SK-N-SH treated with all-trans-retinoic acid at 6 μM for 48 hours (cell line): ENCODE results near the gene KRT84.

ENCODE experiments used
- ATAC-seq: fragments of 200-7000 bp; cut with Tn5 transposase; 3 replicates; pipeline ENCODE4 v1.9.1; 2020; ENCODE audit warnings: mild to moderate bottlenecking, moderate library complexity
- BACH2 ChIP-seq: fragments of 250-450 bp; sonication (Bioruptor Pico); IDR thresholded peaks from 2 replicates; pipeline ENCODE4 v1.9.0; 2021; ENCODE audit warnings: mild to moderate bottlenecking, borderline replicate concordance
- CREB5 ChIP-seq: fragments of 250-450 bp; sonication (Bioruptor Pico); IDR thresholded peaks from 2 replicates; pipeline ENCODE4 v1.5.1; 2020; ENCODE audit warnings: low read depth, mild to moderate bottlenecking, moderate library complexity
- CSDC2 ChIP-seq: fragments of 250-450 bp; sonication (Bioruptor Pico); IDR thresholded peaks from 2 replicates; pipeline ENCODE4 v1.5.0; 2020; ENCODE audit warnings: mild to moderate bottlenecking, moderate library complexity
- CSRNP3 ChIP-seq: fragments of 250-450 bp; sonication (Bioruptor Pico); IDR thresholded peaks from 2 replicates; pipeline ENCODE4 v1.5.1; 2021; ENCODE audit warnings: mild to moderate bottlenecking, moderate library complexity
- ESRRG ChIP-seq: fragments of 250-450 bp; sonication (Bioruptor Pico); IDR thresholded peaks from 2 replicates; pipeline ENCODE4 v1.6.1; 2021; ENCODE audit warnings: mild to moderate bottlenecking
- GLIS3 ChIP-seq: fragments of 250-450 bp; sonication (Bioruptor Pico); IDR thresholded peaks from 2 replicates; pipeline ENCODE4 v1.5.0; 2020; ENCODE audit warnings: mild to moderate bottlenecking, moderate library complexity
- ISL1 ChIP-seq: fragments of 250-450 bp; sonication (Bioruptor Pico); IDR thresholded peaks from 2 replicates; pipeline ENCODE4 v2.1.2; 2022; ENCODE audit warnings: mild to moderate bottlenecking, moderate library complexity
- OSR1 ChIP-seq: fragments of 250-450 bp; sonication (Bioruptor Pico); IDR thresholded peaks from 2 replicates; pipeline ENCODE4 v1.8.0; 2022; ENCODE audit warnings: moderate library complexity, mild to moderate bottlenecking, inconsistent platforms
- PATZ1 ChIP-seq: fragments of 250-450 bp; sonication (Bioruptor Pico); IDR thresholded peaks from 2 replicates; pipeline ENCODE4 v1.8.0; 2020; ENCODE audit warnings: mild to moderate bottlenecking, moderate library complexity, borderline replicate concordance
- PPARA ChIP-seq: fragments of 250-450 bp; sonication (Bioruptor Pico); IDR thresholded peaks from 2 replicates; pipeline ENCODE4 v1.5.0; 2020; ENCODE audit warnings: mild to moderate bottlenecking, borderline replicate concordance
- RARB ChIP-seq: fragments of 250-450 bp; sonication (Bioruptor Pico); IDR thresholded peaks from 2 replicates; pipeline ENCODE4 v1.8.0; 2021; ENCODE audit warnings: mild to moderate bottlenecking, moderate library complexity
- SNAI2 ChIP-seq: fragments of 250-450 bp; sonication (Bioruptor Pico); IDR thresholded peaks from 2 replicates; pipeline ENCODE4 v1.5.0; 2020; ENCODE audit warnings: mild to moderate bottlenecking, moderate library complexity
- TCF4 ChIP-seq: fragments of 250-450 bp; sonication (Bioruptor Pico); IDR thresholded peaks from 2 replicates; pipeline ENCODE4 v1.8.0; 2021; ENCODE audit warnings: mild to moderate bottlenecking, moderate library complexity, borderline replicate concordance
- TOX ChIP-seq: fragments of 250-450 bp; sonication (Bioruptor Pico); IDR thresholded peaks from 2 replicates; pipeline ENCODE4 v1.8.0; 2021; ENCODE audit warnings: mild to moderate bottlenecking, moderate library complexity, borderline replicate concordance
- TSHZ2 ChIP-seq: fragments of 250-450 bp; sonication (Bioruptor Pico); IDR thresholded peaks from 2 replicates; pipeline ENCODE4 v1.5.0; 2020; ENCODE audit warnings: mild to moderate bottlenecking, moderate library complexity
- ZC3H10 ChIP-seq: fragments of 250-450 bp; sonication (Bioruptor Pico); IDR thresholded peaks from 2 replicates; pipeline ENCODE4 v1.5.1; 2021; ENCODE audit warnings: mild to moderate bottlenecking, moderate library complexity
- ZFP3 ChIP-seq: fragments of 250-450 bp; sonication (Bioruptor Pico); IDR thresholded peaks from 2 replicates; pipeline ENCODE4 v1.5.0; 2020; ENCODE audit warnings: mild to moderate bottlenecking, moderate library complexity
- ZFP30 ChIP-seq: fragments of 450-650 bp; formaldehyde crosslinking; IDR thresholded peaks from 2 replicates; pipeline ENCODE4 v1.5.0; 2022; ENCODE audit warnings: mild to moderate bottlenecking, moderate library complexity
- ZNF565 ChIP-seq: fragments of 450-650 bp; formaldehyde crosslinking; conservative IDR thresholded peaks from 2 replicates; pipeline ENCODE4 v1.5.0; 2020; ENCODE audit warnings: low read depth, mild to moderate bottlenecking, moderate library complexity
- ZNF70 ChIP-seq: fragments of 450-650 bp; formaldehyde crosslinking; IDR thresholded peaks from 2 replicates; pipeline ENCODE4 v1.5.0; 2020; ENCODE audit warnings: mild to moderate bottlenecking, moderate library complexity
- ZNF8 ChIP-seq: fragments of 450-650 bp; formaldehyde crosslinking; IDR thresholded peaks from 2 replicates; pipeline ENCODE4 v1.5.0; 2020; ENCODE audit warnings: mild to moderate bottlenecking, moderate library complexity

The KRT84 gene

GRCh38 chr12:52338241-52338960, 47.1 kb downstream of the KRT84 start (continued):
- TF ChIP-seq ZC3H10 (no peak), TCF4 (CRISPR knock-in tag) (no peak), ZNF70 (CRISPR knock-in tag) (no peak), OSR1 (CRISPR knock-in tag) (no peak), SNAI2 (no peak), ZNF565 (CRISPR knock-in tag) (no peak)

- TF ChIP-seq SNAI2 (no peak), ZNF8 (CRISPR knock-in tag) (no peak), ESRRG (no peak), RARB (CRISPR knock-in tag) (no peak)
- ATAC-seq, result no peak
These were observed 48.4 kb downstream of the KRT84 start for GRCh38 chr12:52337054-52337453.

- ATAC-seq, result no peak
- TF ChIP-seq ZC3H10 (no peak), BACH2 (CRISPR knock-in tag) (no peak), CSDC2 (no peak), RARB (CRISPR knock-in tag) (no peak), CREB5 (CRISPR knock-in tag) (no peak), GLIS3 (no peak), ZFP3 (no peak), CSRNP3 (CRISPR knock-in tag) (no peak), TSHZ2 (CRISPR knock-in tag) (no peak), ZFP30 (CRISPR knock-in tag) (no peak), OSR1 (CRISPR knock-in tag) (no peak), TOX (CRISPR knock-in tag) (no peak), ZNF70 (CRISPR knock-in tag) (no peak), ZNF565 (CRISPR knock-in tag) (no peak), PPARA (CRISPR knock-in tag) (no peak), PATZ1 (no peak), SNAI2 (no peak), ISL1 (CRISPR knock-in tag) (no peak)
- TF ChIP-seq, all 23 proteins: peak for 0
These were observed 48.8 kb downstream of the KRT84 start for GRCh38 chr12:52336641-52337040.

GRCh38 chr12:52335598-52336262, 49.7 kb downstream of the KRT84 start:
- no peak for TF ChIP-seq ZFP30 (CRISPR knock-in tag)
- no peak for TF ChIP-seq PATZ1
- TF ChIP-seq SNAI2, result no peak
- no peak for TF ChIP-seq ZC3H10
- 0 out of 2 replicates have a peak, but pooled peaks have one; percentile 8 for TF ChIP-seq ISL1 (CRISPR knock-in tag)
- TF ChIP-seq CSDC2, result no peak
- TF ChIP-seq TSHZ2 (CRISPR knock-in tag), result peak; percentile 46; the same call in 1 of the 2 replicates
- no peak for TF ChIP-seq ESRRG
- TF ChIP-seq ZNF565 (CRISPR knock-in tag), result no peak
- TF ChIP-seq TCF4 (CRISPR knock-in tag), result peak; percentile 32; the same call in 1 of the 2 replicates
- ATAC-seq, result no peak
